H1 (cell line): ENCODE measurements around the gene NAV2. TPM values are rescaled to one million over a fixed set of nuclear protein-coding genes. Genes with fewer than 3 reads are reported as not detected.

Experiments used
- CREB1 ChIP-seq: IDR thresholded peaks from 2 replicates; pipeline ENCODE4 v1.6.1; 2012; ENCODE audit warnings: inconsistent platforms
- EP300 ChIP-seq, 2 experiments: IDR thresholded peaks; 1 replicate in 1 of 2; 2 replicates in 1 of 2; pipeline ENCODE4 v1.6.1; 2011 to 2012; ENCODE audit warnings: low read depth in 2 of 2, low read length in 2 of 2, mild to moderate bottlenecking in 2 of 2, borderline replicate concordance in 1 of 2, inconsistent platforms in 1 of 2, moderate library complexity in 1 of 2
- GTF2F1 ChIP-seq: IDR thresholded peaks from 2 replicates; pipeline ENCODE4 v1.6.1; 2012; ENCODE audit warnings: low read depth, low read length, improper control_type of control experiment, borderline replicate concordance
- JUND ChIP-seq: IDR thresholded peaks from 2 replicates; pipeline ENCODE4 v1.6.1; 2011; ENCODE audit warnings: mild to moderate bottlenecking, improper control_type of control experiment, low read length
- RXRA ChIP-seq: IDR thresholded peaks from 2 replicates; pipeline ENCODE4 v1.6.1; 2011; ENCODE audit warnings: low read depth, mild to moderate bottlenecking, low read length, moderate library complexity; ENCODE audit not compliant: insufficient read depth
- SIRT6 ChIP-seq: IDR thresholded peaks from one replicate; pipeline ENCODE4 v1.7.1; 2012; ENCODE audit warnings: low read length, inconsistent platforms
- SIX5 ChIP-seq: IDR thresholded peaks from 2 replicates; pipeline ENCODE4 v1.6.1; 2011; ENCODE audit warnings: mild to moderate bottlenecking, low read depth, low read length
- SP2 ChIP-seq: IDR thresholded peaks from 2 replicates; pipeline ENCODE4 v1.6.1; 2012; ENCODE audit warnings: mild to moderate bottlenecking, low read length, inconsistent platforms
- TAF1 ChIP-seq: IDR thresholded peaks from 2 replicates; pipeline ENCODE4 v1.6.1; 2011; ENCODE audit warnings: mild to moderate bottlenecking, low read depth, low read length
- polyA plus RNA-seq, 7 experiments: library from polyadenylated mRNA; depleted of rRNA in 3 of 7; stranded (reverse) in 5 of 7; unstranded in 2 of 7; fragments of >200 nt in 5 of 7; fragments of 200-250 nt in 2 of 7; gene quantifications; 1 replicate in 5 of 7; 2 replicates in 1 of 7; 4 replicates in 1 of 7; pipeline versions ENCODE4 v1.2.1 to v1.2.3, GENCODE V29; 2011 to 2013; ENCODE audit warnings: missing spikeins in 2 of 7, mixed read lengths in 2 of 7
- total RNA-seq: library from RNA; stranded (reverse); fragmentation: NEBNext Ultra II Directional; extraction: Animal tissue kit (Norgen Biotek cat#: 25700); gene quantifications from 2 replicates; pipeline ENCODE4 v1.2.1, GENCODE V29; 2021
- TF ChIP-seq, protein P1 (sequence below): fragments of 300-600 bp; sonication (generic); IDR thresholded peaks from 2 replicates; pipeline ENCODE4 v1.7.1; 2012; ENCODE audit warnings: low read length, moderate library complexity, mild to moderate bottlenecking, inconsistent platforms; ENCODE audit not compliant: insufficient replicate concordance
- TF ChIP-seq, protein P2 (sequence below): IDR thresholded peaks from 2 replicates; pipeline ENCODE4 v1.6.1; 2011; ENCODE audit warnings: low read length, improper control_type of control experiment

NAV2 gene
- total and polyA plus RNA-seq, 2 of the 8 experiments (the other 6 are each of a cell fraction or from before 2014, with no cell fraction given), result 35.6 to 73.6 TPM

DNA sequence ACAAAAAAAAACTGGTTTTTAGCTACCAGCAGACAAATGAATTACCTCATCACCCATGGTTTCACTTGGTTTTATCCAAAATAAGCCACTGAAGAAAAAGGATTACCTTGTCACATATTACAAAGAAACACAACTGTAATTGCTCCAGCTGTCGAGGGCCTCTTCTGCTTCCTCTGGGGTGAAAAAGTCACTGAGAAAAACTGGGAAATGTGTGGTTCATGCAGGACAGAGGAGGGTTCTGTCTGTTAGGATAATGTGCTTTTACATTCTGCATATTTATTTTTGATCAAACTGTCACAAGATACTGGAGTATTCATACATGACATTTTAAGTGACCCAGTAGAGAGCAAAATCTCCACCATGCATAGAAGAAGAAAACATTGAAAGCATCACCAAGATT is 211.7 kb downstream of the NAV2 start (continued):
- TF ChIP-seq, protein P1, sequence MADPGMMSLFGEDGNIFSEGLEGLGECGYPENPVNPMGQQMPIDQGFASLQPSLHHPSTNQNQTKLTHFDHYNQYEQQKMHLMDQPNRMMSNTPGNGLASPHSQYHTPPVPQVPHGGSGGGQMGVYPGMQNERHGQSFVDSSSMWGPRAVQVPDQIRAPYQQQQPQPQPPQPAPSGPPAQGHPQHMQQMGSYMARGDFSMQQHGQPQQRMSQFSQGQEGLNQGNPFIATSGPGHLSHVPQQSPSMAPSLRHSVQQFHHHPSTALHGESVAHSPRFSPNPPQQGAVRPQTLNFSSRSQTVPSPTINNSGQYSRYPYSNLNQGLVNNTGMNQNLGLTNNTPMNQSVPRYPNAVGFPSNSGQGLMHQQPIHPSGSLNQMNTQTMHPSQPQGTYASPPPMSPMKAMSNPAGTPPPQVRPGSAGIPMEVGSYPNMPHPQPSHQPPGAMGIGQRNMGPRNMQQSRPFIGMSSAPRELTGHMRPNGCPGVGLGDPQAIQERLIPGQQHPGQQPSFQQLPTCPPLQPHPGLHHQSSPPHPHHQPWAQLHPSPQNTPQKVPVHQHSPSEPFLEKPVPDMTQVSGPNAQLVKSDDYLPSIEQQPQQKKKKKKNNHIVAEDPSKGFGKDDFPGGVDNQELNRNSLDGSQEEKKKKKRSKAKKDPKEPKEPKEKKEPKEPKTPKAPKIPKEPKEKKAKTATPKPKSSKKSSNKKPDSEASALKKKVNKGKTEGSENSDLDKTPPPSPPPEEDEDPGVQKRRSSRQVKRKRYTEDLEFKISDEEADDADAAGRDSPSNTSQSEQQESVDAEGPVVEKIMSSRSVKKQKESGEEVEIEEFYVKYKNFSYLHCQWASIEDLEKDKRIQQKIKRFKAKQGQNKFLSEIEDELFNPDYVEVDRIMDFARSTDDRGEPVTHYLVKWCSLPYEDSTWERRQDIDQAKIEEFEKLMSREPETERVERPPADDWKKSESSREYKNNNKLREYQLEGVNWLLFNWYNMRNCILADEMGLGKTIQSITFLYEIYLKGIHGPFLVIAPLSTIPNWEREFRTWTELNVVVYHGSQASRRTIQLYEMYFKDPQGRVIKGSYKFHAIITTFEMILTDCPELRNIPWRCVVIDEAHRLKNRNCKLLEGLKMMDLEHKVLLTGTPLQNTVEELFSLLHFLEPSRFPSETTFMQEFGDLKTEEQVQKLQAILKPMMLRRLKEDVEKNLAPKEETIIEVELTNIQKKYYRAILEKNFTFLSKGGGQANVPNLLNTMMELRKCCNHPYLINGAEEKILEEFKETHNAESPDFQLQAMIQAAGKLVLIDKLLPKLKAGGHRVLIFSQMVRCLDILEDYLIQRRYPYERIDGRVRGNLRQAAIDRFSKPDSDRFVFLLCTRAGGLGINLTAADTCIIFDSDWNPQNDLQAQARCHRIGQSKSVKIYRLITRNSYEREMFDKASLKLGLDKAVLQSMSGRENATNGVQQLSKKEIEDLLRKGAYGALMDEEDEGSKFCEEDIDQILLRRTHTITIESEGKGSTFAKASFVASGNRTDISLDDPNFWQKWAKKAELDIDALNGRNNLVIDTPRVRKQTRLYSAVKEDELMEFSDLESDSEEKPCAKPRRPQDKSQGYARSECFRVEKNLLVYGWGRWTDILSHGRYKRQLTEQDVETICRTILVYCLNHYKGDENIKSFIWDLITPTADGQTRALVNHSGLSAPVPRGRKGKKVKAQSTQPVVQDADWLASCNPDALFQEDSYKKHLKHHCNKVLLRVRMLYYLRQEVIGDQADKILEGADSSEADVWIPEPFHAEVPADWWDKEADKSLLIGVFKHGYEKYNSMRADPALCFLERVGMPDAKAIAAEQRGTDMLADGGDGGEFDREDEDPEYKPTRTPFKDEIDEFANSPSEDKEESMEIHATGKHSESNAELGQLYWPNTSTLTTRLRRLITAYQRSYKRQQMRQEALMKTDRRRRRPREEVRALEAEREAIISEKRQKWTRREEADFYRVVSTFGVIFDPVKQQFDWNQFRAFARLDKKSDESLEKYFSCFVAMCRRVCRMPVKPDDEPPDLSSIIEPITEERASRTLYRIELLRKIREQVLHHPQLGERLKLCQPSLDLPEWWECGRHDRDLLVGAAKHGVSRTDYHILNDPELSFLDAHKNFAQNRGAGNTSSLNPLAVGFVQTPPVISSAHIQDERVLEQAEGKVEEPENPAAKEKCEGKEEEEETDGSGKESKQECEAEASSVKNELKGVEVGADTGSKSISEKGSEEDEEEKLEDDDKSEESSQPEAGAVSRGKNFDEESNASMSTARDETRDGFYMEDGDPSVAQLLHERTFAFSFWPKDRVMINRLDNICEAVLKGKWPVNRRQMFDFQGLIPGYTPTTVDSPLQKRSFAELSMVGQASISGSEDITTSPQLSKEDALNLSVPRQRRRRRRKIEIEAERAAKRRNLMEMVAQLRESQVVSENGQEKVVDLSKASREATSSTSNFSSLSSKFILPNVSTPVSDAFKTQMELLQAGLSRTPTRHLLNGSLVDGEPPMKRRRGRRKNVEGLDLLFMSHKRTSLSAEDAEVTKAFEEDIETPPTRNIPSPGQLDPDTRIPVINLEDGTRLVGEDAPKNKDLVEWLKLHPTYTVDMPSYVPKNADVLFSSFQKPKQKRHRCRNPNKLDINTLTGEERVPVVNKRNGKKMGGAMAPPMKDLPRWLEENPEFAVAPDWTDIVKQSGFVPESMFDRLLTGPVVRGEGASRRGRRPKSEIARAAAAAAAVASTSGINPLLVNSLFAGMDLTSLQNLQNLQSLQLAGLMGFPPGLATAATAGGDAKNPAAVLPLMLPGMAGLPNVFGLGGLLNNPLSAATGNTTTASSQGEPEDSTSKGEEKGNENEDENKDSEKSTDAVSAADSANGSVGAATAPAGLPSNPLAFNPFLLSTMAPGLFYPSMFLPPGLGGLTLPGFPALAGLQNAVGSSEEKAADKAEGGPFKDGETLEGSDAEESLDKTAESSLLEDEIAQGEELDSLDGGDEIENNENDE, result no peak
- no peak for TF ChIP-seq SIRT6
- no peak for TF ChIP-seq SIX5
- no peak for TF ChIP-seq RXRA
- no peak for TF ChIP-seq JUND
- no peak for TF ChIP-seq CREB1
- TF ChIP-seq TAF1, result no peak
- TF ChIP-seq EP300 (IDR thresholded peaks at IDR 0.05; ENCODE audit: borderline replicate concordance in 1 of 2, low read depth in 2 of 2, low read length in 2 of 2), result no peak
- no peak for TF ChIP-seq SP2
- TF ChIP-seq, protein P2, sequence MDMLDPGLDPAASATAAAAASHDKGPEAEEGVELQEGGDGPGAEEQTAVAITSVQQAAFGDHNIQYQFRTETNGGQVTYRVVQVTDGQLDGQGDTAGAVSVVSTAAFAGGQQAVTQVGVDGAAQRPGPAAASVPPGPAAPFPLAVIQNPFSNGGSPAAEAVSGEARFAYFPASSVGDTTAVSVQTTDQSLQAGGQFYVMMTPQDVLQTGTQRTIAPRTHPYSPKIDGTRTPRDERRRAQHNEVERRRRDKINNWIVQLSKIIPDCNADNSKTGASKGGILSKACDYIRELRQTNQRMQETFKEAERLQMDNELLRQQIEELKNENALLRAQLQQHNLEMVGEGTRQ, result no peak
- TF ChIP-seq GTF2F1, result no peak
